ENCODE data around the gene ILK. TPM values are rescaled to one million over a fixed set of nuclear protein-coding genes. Genes with fewer than 3 reads are reported as not detected.

ILK gene
- total RNA-seq, 1 experiment from 2014 or later, result 92.3 TPM

GRCh38 chr11:6594142-6594768, 9.3 kb upstream of the ILK start:
- H3K27ac Mint-ChIP-seq (ENCODE audit: low read depth, unreplicated experiment), result no peak overlapping the region
- peaks cover 59% of the 10 kb centered on the region for H3K36me3 Mint-ChIP-seq (ENCODE audit: insufficient read depth, unreplicated experiment)
- CTCF ChIA-PET, result interaction anchor here (0.5 to 3.8 kb wide), 11 partner anchors 18 to 464 kb away, joined by 3 to 14 read pairs (median 3); partner anchors contain the start of gene TAF10
- H3K27me3 Mint-ChIP-seq (ENCODE audit: insufficient read depth, unreplicated experiment), result no peaks in the 10 kb centered on the region
- H3K4me1 Mint-ChIP-seq (ENCODE audit: insufficient read depth, unreplicated experiment), result peaks cover 8% of the 10 kb centered on the region
- no peaks in the 10 kb centered on the region for H3K9me3 Mint-ChIP-seq (ENCODE audit: unreplicated experiment)
- no peak for DNase-seq (ENCODE audit: unreplicated experiment)
- POLR2A ChIA-PET, result interaction anchor here (2.4 kb wide), 1 partner anchor 9 kb away, joined by 7 read pairs; the partner anchor contains the start of genes ILK and RRP8
- intact Hi-C loops (cut with micrococcal nuclease), result no loop called here
- H3K4me3 Mint-ChIP-seq (ENCODE audit: unreplicated experiment), result no peak overlapping the region
- no peak for TF ChIP-seq CTCF (IDR thresholded peaks at IDR 0.05; ENCODE audit: unreplicated experiment)
- no TSS peak for BruUV-seq (replicated peaks)

- CTCF ChIA-PET, result interaction anchor here (0.6 to 3.8 kb wide), 3 partner anchors 64 to 114 kb away, joined by 3 to 14 read pairs (median 3); no protein-coding TSS in a partner anchor
- intact Hi-C loops (cut with micrococcal nuclease), result no loop called here
- no peaks in the 10 kb centered on the region for H3K27me3 Mint-ChIP-seq (ENCODE audit: insufficient read depth, unreplicated experiment)
- POLR2A ChIA-PET, result interaction anchor here (0.8 to 1.5 kb wide), 3 partner anchors 10 to 87 kb away, joined by 3 to 4 read pairs (median 4); partner anchors contain the start of gene MRPL17
- no peak overlapping the region for H3K4me3 Mint-ChIP-seq (ENCODE audit: unreplicated experiment)
- H3K9me3 Mint-ChIP-seq (ENCODE audit: unreplicated experiment), result no peaks in the 10 kb centered on the region
- BruUV-seq (replicated peaks), result no TSS peak
- peaks cover 75% of the 10 kb centered on the region for H3K36me3 Mint-ChIP-seq (ENCODE audit: insufficient read depth, unreplicated experiment)
- peaks cover 8% of the 10 kb centered on the region for H3K4me1 Mint-ChIP-seq (ENCODE audit: insufficient read depth, unreplicated experiment)
- H3K27ac Mint-ChIP-seq (ENCODE audit: low read depth, unreplicated experiment), result no peak overlapping the region
- DNase-seq (ENCODE audit: unreplicated experiment), result no peak
- TF ChIP-seq CTCF (IDR thresholded peaks at IDR 0.05; ENCODE audit: unreplicated experiment), result no peak
These were observed 7.2 kb upstream of the ILK start for GRCh38 chr11:6596239-6596877.

GRCh38 chr11:6598555-6598954, 5.0 kb upstream of the ILK start:
- Mint-ChIP-seq H3K27me3 (ENCODE audit: insufficient read depth, unreplicated experiment) (no peaks in the 10 kb centered on the region), H3K4me1 (ENCODE audit: insufficient read depth, unreplicated experiment) (peaks cover 13% of the 10 kb centered on the region), H3K9me3 (ENCODE audit: unreplicated experiment) (no peaks in the 10 kb centered on the region), H3K27ac (ENCODE audit: low read depth, unreplicated experiment) (no peak overlapping the region), H3K4me3 (ENCODE audit: unreplicated experiment) (no peak overlapping the region), H3K36me3 (ENCODE audit: insufficient read depth, unreplicated experiment) (peaks cover 61% of the 10 kb centered on the region)
- no peak for TF ChIP-seq CTCF (IDR thresholded peaks at IDR 0.05; ENCODE audit: unreplicated experiment)
- ChIA-PET POLR2A (interaction anchor here (0.6 kb wide), 1 partner anchor 51 kb away, joined by 3 read pairs; no protein-coding TSS in a partner anchor), CTCF (interaction anchor here (0.5 to 1.9 kb wide), 2 partner anchors 14 to 133 kb away, joined by 3 to 10 read pairs; partner anchors contain the start of gene TAF10)
- DNase-seq (ENCODE audit: unreplicated experiment), result no peak
- no TSS peak for BruUV-seq (replicated peaks)
- intact Hi-C loops (cut with micrococcal nuclease), result no loop called here

GRCh38 chr11:6599449-6599848, 4.1 kb upstream of the ILK start:
- Mint-ChIP-seq H3K4me1 (ENCODE audit: insufficient read depth, unreplicated experiment) (peaks cover 13% of the 10 kb centered on the region), H3K4me3 (ENCODE audit: unreplicated experiment) (no peak overlapping the region), H3K9me3 (ENCODE audit: unreplicated experiment) (no peaks in the 10 kb centered on the region), H3K27me3 (ENCODE audit: insufficient read depth, unreplicated experiment) (no peaks in the 10 kb centered on the region), H3K27ac (ENCODE audit: low read depth, unreplicated experiment) (no peak overlapping the region), H3K36me3 (ENCODE audit: insufficient read depth, unreplicated experiment) (peaks cover 55% of the 10 kb centered on the region)
- DNase-seq (ENCODE audit: unreplicated experiment), result no peak
- CTCF ChIA-PET, result interaction anchor here (0.6 to 1.9 kb wide), 5 partner anchors 11 to 302 kb away, joined by 3 to 10 read pairs (median 3); partner anchors contain the start of gene TAF10
- TF ChIP-seq CTCF (IDR thresholded peaks at IDR 0.05; ENCODE audit: unreplicated experiment), result no peak
- no TSS peak for BruUV-seq (replicated peaks)
- intact Hi-C loops (cut with micrococcal nuclease), result no loop called here
- POLR2A ChIA-PET, result interaction anchor here (0.6 to 1.1 kb wide), 4 partner anchors 12 to 84 kb away, joined by 3 to 4 read pairs (median 3); partner anchors contain the start of genes MRPL17 and TAF10
